ENCODE measurements around the gene GPR34.

Gene GPR34

GRCh38 chrX:41734530-41734929, 45.8 kb downstream of the GPR34 start:
- Histone ChIP-seq H3K4me1 (ENCODE audit: insufficient read depth, insufficient read length) (no peaks in the 10 kb centered on the region), H3K36me3 (ENCODE audit: insufficient read depth, insufficient read length, low read length) (no peaks in the 10 kb centered on the region), H3K4me3 (ENCODE audit: insufficient read length, low read depth) (no peak overlapping the region), H3K9me3 (ENCODE audit: insufficient read depth, low read length) (no peaks in the 10 kb centered on the region), H3K9ac (ENCODE audit: insufficient read length, low read depth) (no peak overlapping the region), H3K27me3 (ENCODE audit: insufficient read depth, insufficient read length) (no peaks in the 10 kb centered on the region)
- TF ChIP-seq YY1 (IDR thresholded peaks at IDR 0.05; ENCODE audit: insufficient read depth, insufficient read length) (no peak), ZNF274 (IDR thresholded peaks at IDR 0.05; ENCODE audit: low read depth, low read length) (no peak), SUZ12 (IDR thresholded peaks at IDR 0.05; ENCODE audit: extremely low read depth, insufficient read depth, insufficient read length) (no peak)
- DNase-seq (ENCODE audit: low read depth, low spot score): no peak

- TF ChIP-seq SUZ12 (IDR thresholded peaks at IDR 0.05; ENCODE audit: extremely low read depth, insufficient read depth, insufficient read length) (no peak), YY1 (IDR thresholded peaks at IDR 0.05; ENCODE audit: insufficient read depth, insufficient read length) (no peak), ZNF274 (IDR thresholded peaks at IDR 0.05; ENCODE audit: low read depth, low read length) (no peak)
These were observed 48.3 kb downstream of the GPR34 start for GRCh38 chrX:41737065-41737464.

DNA sequence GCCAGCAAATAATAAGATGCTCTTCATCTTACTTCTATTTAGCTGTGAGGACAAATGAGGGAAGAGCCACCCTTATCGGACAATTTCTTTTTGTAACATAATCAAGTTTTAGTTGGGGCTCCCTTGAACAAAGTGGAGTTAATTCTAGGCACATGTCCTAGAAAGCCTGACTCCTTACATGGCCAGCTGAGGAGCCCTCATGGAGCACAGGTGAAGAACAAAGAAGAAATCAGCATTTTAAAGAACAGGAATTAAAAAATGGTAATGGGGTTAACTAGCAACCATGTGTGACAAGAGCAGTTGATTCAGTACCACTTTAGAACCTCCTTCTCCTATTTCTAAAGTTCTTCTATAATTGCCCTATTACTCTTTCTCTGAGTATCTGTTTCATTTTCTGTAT, 51.1 kb downstream of the GPR34 start:
- Histone ChIP-seq H3K9me3 (ENCODE audit: insufficient read depth, low read length) (no peaks in the 10 kb centered on the region), H3K4me3 (ENCODE audit: insufficient read length, low read depth) (no peak overlapping the region), H3K9ac (ENCODE audit: insufficient read length, low read depth) (no peak overlapping the region), H3K27me3 (ENCODE audit: insufficient read depth, insufficient read length) (no peaks in the 10 kb centered on the region), H3K4me1 (ENCODE audit: insufficient read depth, insufficient read length) (no peaks in the 10 kb centered on the region), H3K36me3 (ENCODE audit: insufficient read depth, insufficient read length, low read length) (peaks cover 8% of the 10 kb centered on the region)
- TF ChIP-seq YY1 (IDR thresholded peaks at IDR 0.05; ENCODE audit: insufficient read depth, insufficient read length) (no peak), ZNF274 (IDR thresholded peaks at IDR 0.05; ENCODE audit: low read depth, low read length) (no peak), SUZ12 (IDR thresholded peaks at IDR 0.05; ENCODE audit: extremely low read depth, insufficient read depth, insufficient read length) (no peak)
- no peak for DNase-seq (ENCODE audit: low read depth, low spot score)

More at GRCh38 chrX:41737065-41737464, 48.3 kb downstream of the GPR34 start:
- H3K27me3 ChIP-seq (ENCODE audit: insufficient read depth, insufficient read length): no peaks in the 10 kb centered on the region
- no peak overlapping the region for H3K9ac ChIP-seq (ENCODE audit: insufficient read length, low read depth)
- H3K4me3 ChIP-seq (ENCODE audit: insufficient read length, low read depth): no peak overlapping the region
- no peak for DNase-seq (ENCODE audit: low read depth, low spot score)
- no peaks in the 10 kb centered on the region for H3K9me3 ChIP-seq (ENCODE audit: insufficient read depth, low read length)
- H3K36me3 ChIP-seq (ENCODE audit: insufficient read depth, insufficient read length, low read length): no peaks in the 10 kb centered on the region
- no peaks in the 10 kb centered on the region for H3K4me1 ChIP-seq (ENCODE audit: insufficient read depth, insufficient read length)

All from NT2/D1 (cell line).